HG02610 (cell line): ENCODE data around the gene TFAP2C.
"Not testable (repeated sequence)": the region's sequence is repeated elsewhere in the genome, so short reads cannot be mapped to it uniquely, and the experiment has no call there.

ENCODE experiments used
- ATAC-seq: cut with Tn5 transposase; IDR thresholded peaks from one replicate; pipeline ENCODE4 v1.9.1; 2021; ENCODE audit warnings: mild to moderate bottlenecking, moderate library complexity; ENCODE audit not compliant: unreplicated experiment

The TFAP2C gene

GRCh38 chr20:56637576-56637975 is 8.5 kb downstream of the TFAP2C start:
- ATAC-seq = no peak

DNA sequence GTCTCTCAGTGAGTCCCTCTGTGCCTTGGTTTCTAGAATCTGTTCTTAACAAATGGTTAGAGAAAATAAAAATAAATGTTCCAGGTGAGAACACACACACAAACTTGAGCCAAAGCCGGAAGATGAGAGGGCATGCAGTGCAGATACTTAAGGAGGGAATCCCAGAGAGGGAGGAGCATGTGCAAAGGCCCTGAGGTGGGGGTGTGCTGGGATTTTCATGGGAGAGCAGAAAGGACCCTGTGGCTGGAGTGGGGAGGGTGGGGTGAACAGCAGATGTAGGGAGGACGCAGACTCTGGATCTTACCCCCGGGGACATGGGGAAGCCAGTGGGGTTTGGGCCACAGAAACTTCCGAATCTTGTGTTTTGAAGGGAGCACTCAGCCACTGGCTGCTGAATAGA is 17.5 kb downstream of the TFAP2C start:
- ATAC-seq = no peak

DNA sequence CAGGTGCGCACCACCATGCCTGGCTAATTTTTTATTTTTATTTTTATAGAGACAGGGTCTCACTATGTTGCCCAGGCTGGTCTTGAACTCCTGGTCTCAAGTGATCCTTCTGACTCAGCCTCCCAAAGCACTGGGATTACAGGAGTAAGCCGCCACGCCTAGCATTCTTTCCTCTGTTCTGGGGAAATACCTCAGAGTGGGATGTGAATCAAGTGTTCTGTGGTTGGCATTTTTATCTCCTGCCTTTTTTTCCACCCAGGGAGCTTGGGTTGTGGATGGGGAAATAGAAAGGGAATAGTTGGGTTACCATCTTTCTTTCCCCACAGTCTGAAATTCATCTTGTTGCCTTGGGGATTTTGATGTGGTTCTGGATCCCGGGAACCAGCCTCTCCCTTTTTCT is 24.1 kb downstream of the TFAP2C start:
- ATAC-seq = no peak

DNA sequence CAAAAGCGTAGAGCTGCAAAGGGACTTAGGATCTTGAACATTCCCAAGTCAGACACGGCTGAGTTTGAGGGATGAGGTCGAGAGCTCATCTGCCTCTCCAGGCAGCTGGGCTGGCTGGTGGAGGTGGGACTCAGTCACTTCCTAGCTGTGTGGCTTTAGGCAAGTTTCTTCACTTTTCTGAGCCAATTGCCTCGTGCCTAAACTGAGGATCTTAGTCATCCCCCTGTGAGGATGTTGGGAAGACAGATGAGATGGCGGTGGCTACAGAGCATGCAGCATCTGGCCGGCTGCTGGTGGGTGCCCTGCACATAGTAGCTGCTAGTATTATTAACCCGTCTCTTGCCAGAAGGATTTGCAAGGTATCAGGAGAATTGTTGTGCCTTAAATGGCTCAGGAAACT is 27.5 kb downstream of the TFAP2C start:
- ATAC-seq = no peak

DNA sequence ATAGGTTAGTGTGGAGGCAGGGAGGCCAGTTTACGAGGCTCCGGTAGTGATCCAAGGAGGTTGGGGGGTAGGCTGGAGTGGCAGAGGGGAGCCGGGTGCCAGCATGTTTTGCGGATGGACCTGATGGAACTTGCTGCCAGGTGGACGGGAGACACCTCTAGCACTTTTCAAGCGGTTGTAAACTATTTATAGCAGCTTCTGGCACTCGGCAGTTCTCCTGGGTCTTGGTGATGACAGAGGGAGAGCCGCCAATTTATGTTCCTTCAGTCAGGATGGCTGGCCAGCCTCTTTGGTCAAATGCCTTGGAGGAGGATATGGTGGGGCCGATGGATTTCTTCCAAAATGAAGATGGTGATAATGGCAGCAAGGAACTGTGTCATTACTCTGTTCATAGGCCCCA is 28.8 kb downstream of the TFAP2C start:
- no peak for ATAC-seq

- not testable (repeated sequence) for ATAC-seq
Observed at GRCh38 chr20:56658341-56658947, 29.3 kb downstream of the TFAP2C start.

GRCh38 chr20:56663660-56664059 is 34.6 kb downstream of the TFAP2C start:
- ATAC-seq = no peak

DNA sequence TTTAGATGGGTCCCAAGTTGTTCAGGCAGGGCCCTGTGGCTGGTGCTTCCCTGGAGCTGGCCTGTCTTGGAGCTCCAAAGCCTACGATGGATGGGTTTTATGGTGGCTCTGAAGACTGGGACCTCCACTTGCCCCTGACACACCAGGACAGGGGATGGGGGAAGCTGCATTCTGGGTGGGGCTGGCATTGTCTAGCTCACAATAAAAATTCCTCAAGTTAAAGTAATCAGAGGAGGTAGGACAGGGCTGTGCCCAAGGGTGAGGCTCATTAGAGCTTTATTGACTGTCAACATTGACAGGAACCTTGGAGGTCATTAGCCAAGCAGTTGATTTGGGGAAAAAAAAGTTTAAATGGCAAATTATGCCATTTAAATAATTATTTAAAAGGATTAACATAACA is 35.7 kb downstream of the TFAP2C start:
- no peak for ATAC-seq

GRCh38 chr20:56665806-56666205 is 36.7 kb downstream of the TFAP2C start:
- ATAC-seq = no peak

- no peak for ATAC-seq
Observed at GRCh38 chr20:56673450-56673849, 44.3 kb downstream of the TFAP2C start.

- ATAC-seq = no peak
Observed at GRCh38 chr20:56676001-56676400, 46.9 kb downstream of the TFAP2C start.

DNA sequence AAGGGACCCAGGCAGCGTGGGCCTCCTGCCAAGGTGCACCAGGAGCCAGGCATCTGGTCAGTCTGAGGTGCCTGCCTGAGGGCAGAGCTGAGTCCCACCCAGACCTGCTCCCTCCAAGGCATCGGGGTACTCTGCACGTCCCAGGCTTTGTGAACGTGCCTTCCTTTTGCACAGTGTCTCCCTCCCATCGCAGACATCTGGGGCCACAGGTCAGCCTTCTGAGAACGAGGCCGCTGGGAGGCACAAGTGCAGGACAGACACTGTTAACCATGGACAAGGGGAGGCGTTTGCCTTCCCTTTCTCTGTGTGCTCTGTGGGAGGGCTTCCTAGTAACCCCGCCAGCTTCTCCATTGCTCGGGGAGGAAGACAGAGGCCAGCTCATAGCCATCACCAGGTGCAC is 47.6 kb downstream of the TFAP2C start:
- ATAC-seq = no peak

DNA sequence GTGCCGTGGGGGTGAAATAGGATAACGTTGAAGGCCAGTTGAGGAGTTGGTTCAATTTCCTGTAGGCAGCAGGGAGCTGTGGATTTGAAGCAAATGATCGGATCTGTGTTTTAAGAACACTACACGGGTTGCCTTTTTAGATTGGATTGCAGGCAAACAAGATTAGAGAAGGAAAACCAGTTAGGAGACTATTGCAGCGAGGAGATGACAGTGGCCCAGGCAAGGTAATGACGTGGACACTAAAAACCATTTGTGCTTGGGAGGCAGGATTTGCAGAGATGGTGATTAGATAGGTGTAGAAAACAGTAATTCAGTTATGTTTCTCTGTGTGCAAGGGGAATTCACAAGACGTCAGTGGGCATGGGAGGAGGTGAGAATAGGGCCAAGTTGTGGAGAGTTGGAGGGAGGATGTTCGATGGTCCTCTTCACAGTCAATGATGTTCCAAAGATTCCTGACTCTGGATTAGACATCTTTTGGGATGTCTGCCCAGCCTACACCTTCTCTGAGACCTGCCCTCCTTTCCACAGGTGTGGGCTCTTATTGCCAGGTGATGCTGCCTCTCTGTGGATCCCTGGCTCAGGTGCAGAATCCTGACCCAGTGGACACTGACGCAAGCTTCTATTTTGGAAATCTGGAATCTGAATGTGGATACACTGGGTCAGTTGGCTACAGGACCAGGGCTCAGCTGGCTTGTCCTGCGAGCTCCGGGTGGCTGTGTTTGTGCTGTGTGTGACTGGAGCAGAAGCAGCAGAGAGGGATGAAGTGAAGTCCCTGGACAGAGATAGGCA is 54.2 kb downstream of the TFAP2C start:
- ATAC-seq = no peak

GRCh38 chr20:56685879-56686278 is 56.8 kb downstream of the TFAP2C start:
- ATAC-seq = no peak

GRCh38 chr20:56687061-56687460 is 58.0 kb downstream of the TFAP2C start:
- ATAC-seq = no peak

DNA sequence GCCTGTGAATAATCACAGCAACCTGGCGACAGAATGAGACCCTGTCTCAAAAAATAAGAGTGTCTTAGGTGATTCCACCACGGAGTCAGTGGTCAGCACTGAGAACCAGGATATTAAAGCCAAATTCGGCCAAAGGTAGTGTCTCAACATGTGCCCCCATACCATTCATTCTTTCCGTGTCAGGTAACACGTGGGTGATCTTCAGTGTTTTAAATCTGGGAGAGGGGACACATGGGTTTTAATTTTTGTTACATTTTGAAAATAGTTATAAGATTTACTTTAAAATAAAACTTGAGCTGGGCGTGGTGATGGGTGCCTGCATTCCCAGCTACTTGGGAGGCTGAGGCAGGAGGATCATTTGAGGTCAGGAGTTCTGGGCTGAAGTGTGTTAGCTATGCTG is 59.0 kb downstream of the TFAP2C start:
- ATAC-seq = no peak
